HG03469 (cell line): Measurements from ENCODE around the gene SLFNL1.

Experiments
- ATAC-seq: cut with Tn5 transposase; IDR thresholded peaks from one replicate; pipeline ENCODE4 v1.9.1; 2021; ENCODE audit warnings: mild to moderate bottlenecking, moderate library complexity, moderate number of reproducible peaks; ENCODE audit not compliant: unreplicated experiment

Gene SLFNL1

GRCh38 chr1:41021526-41022308 lies at the start of gene SLFNL1:
TSS of gene SLFNL1 (minus strand) at chr1:41021725. CDS start at chr1:41020660, 1,065 bp downstream.
- no peak for ATAC-seq

GRCh38 chr1:41056907-41057306 lies 35.4 kb upstream of the SLFNL1 start:
- no peak for ATAC-seq

- ATAC-seq: no peak
These were observed 31.8 kb upstream of the SLFNL1 start for GRCh38 chr1:41053316-41053715.

GRCh38 chr1:41051022-41051421 lies 29.5 kb upstream of the SLFNL1 start:
- no peak for ATAC-seq

GRCh38 chr1:41048540-41048939 lies 27.0 kb upstream of the SLFNL1 start:
- ATAC-seq: no peak

- no peak for ATAC-seq
These were observed 24.8 kb upstream of the SLFNL1 start for GRCh38 chr1:41046347-41046775.

- no peak for ATAC-seq
These were observed 24.2 kb upstream of the SLFNL1 start for GRCh38 chr1:41045740-41046139.

GRCh38 chr1:41044187-41044586 lies 22.7 kb upstream of the SLFNL1 start:
- no peak for ATAC-seq

GRCh38 chr1:41041614-41042270 lies 20.2 kb upstream of the SLFNL1 start:
- ATAC-seq: no peak

- ATAC-seq: no peak
These were observed 16.6 kb upstream of the SLFNL1 start for GRCh38 chr1:41038110-41038509.

GRCh38 chr1:41037116-41037903 lies 15.8 kb upstream of the SLFNL1 start:
- ATAC-seq: no peak

- no peak for ATAC-seq
These were observed 11.7 kb upstream of the SLFNL1 start for GRCh38 chr1:41033272-41033671.

GRCh38 chr1:41032147-41032546 lies 10.6 kb upstream of the SLFNL1 start:
- no peak for ATAC-seq

GRCh38 chr1:41030872-41031616 lies 9.5 kb upstream of the SLFNL1 start:
- ATAC-seq: no peak

GRCh38 chr1:41028034-41028642 lies 6.6 kb upstream of the SLFNL1 start:
- ATAC-seq: no peak

- no peak for ATAC-seq
These were observed 4.7 kb upstream of the SLFNL1 start for GRCh38 chr1:41025979-41026819.

GRCh38 chr1:41024953-41025352 lies 3.4 kb upstream of the SLFNL1 start:
- ATAC-seq: no peak

GRCh38 chr1:41023279-41023990 lies 1.9 kb upstream of the SLFNL1 start:
- ATAC-seq: no peak

- ATAC-seq: no peak
These were observed 899 bp upstream of the SLFNL1 start for GRCh38 chr1:41022424-41022823.
